Measurements from ENCODE around the gene SSR4. TPM values are rescaled to one million over a fixed set of nuclear protein-coding genes. Genes with fewer than 3 reads are reported as not detected.

Gene SSR4
- total and polyA plus RNA-seq, 4 donors, result 182 to 633 (median 292) TPM

DNA sequence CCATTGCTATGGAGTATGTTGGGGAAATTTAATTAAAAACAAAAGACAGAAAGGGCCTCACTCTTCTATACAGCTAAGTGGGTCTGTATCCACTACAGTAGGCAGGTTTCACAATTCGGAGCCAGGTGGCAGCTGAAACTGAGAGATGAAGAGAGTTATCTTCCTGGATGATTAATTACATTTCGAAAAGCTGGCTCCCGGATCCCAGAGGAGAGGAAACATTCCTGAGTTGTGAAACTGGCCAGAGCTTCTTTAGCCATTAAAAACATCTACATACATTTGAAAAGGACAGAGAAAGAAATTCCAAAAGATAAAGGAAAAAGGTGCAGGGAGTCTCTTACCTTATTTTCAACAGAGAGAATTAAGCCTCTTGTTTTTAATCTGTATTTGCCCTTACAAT, 51.4 kb downstream of the SSR4 start:
- Histone ChIP-seq H3K36me3 (ENCODE audit: control insufficient read depth in 1 of 2, insufficient read depth in 2 of 2, low read length in 1 of 2) (no peaks in the 10 kb centered on the region), H3K4me3 (ENCODE audit: low read length in 2 of 2) (no peak overlapping the region), H3K27me3 (ENCODE audit: control insufficient read depth in 1 of 2, insufficient read depth in 2 of 2, low read length in 1 of 2) (no peaks in the 10 kb centered on the region), H3K27ac (ENCODE audit: low read depth in 1 of 2, low read length in 2 of 2) (no peak overlapping the region), H3K9me3 (ENCODE audit: control insufficient read depth, low read length) (no peaks in the 10 kb centered on the region), H3K4me1 (ENCODE audit: control insufficient read depth in 1 of 2, insufficient read depth in 2 of 2, low read length in 2 of 2) (no peaks in the 10 kb centered on the region)
- intact Hi-C loops (cut with DNase I), result no loop called here
- 8 to 23% methylated on average over 3 of the region's 3 CpGs for WGBS, 2 donors
- DNase-seq (no peak), ATAC-seq (ENCODE audit: low FRiP score) (no peak)

Other genes starting within 250 kb of the SSR4 start
- gene CCNQ, start 195.5 kb upstream of the SSR4 start, total RNA-seq, result 10 to 100 TPM; 13.5 to 13.6 TPM
- gene CCNQ, start 195.5 kb upstream of the SSR4 start, polyA plus RNA-seq, result 10 to 100 TPM; 28.8 to 40.3 TPM
- not detected for gene DUSP9, start 147.5 kb upstream of the SSR4 start, total RNA-seq
- gene DUSP9, start 147.5 kb upstream of the SSR4 start, polyA plus RNA-seq, result not detected
- gene PNCK, start 120.9 kb upstream of the SSR4 start, total RNA-seq, result 1 to 10 TPM; 4.3 to 4.9 TPM
- 1 to 10 TPM in 1 of 2 donors, not detected in 1; 3.0 TPM for gene PNCK, start 120.9 kb upstream of the SSR4 start, polyA plus RNA-seq
- 10 to 100 TPM; 16.2 to 26.7 TPM for gene SLC6A8, start 106.7 kb upstream of the SSR4 start, total RNA-seq
- 10 to 100 TPM; 13.9 to 14.7 TPM for gene SLC6A8, start 106.7 kb upstream of the SSR4 start, polyA plus RNA-seq
- gene BCAP31, start 70.3 kb upstream of the SSR4 start, total RNA-seq, result 100 to 1,000 TPM; 118 to 130 TPM
- gene BCAP31, start 70.3 kb upstream of the SSR4 start, polyA plus RNA-seq, result 100 to 1,000 TPM; 101 to 128 TPM
- gene ABCD1, start 69.8 kb upstream of the SSR4 start, total RNA-seq, result 10 to 100 TPM; 11.4 to 15.8 TPM
- gene ABCD1, start 69.8 kb upstream of the SSR4 start, polyA plus RNA-seq, result 1 to 10 TPM; 8.8 to 9.9 TPM
- gene PLXNB3, start 30.4 kb upstream of the SSR4 start, total RNA-seq, result 10 to 100 TPM; 18.0 to 18.7 TPM
- 10 to 100 TPM in 1 of 2 donors, under 1 TPM in 1; 0.38 to 31.4 TPM for gene PLXNB3, start 30.4 kb upstream of the SSR4 start, polyA plus RNA-seq
- gene SRPK3, start 13.6 kb upstream of the SSR4 start, total RNA-seq, result 1 to 10 TPM; 5.4 to 8.0 TPM
- gene SRPK3, start 13.6 kb upstream of the SSR4 start, polyA plus RNA-seq, result 10 to 100 TPM in 1 of 2 donors, 1 to 10 TPM in 1; 1.1 to 11.0 TPM
- gene IDH3G, start 293 bp upstream of the SSR4 start, total RNA-seq, result 10 to 100 TPM; 46.8 to 48.4 TPM
- gene IDH3G, start 293 bp upstream of the SSR4 start, polyA plus RNA-seq, result 10 to 100 TPM; 33.3 to 72.5 TPM
- gene PDZD4, start 35.9 kb downstream of the SSR4 start, total RNA-seq, result 10 to 100 TPM; 11.9 to 19.2 TPM
- gene PDZD4, start 35.9 kb downstream of the SSR4 start, polyA plus RNA-seq, result 10 to 100 TPM in 1 of 2 donors, 1 to 10 TPM in 1; 4.4 to 27.3 TPM
- gene L1CAM, start 91.5 kb downstream of the SSR4 start, total RNA-seq, result 10 to 100 TPM in 1 of 2 donors, 1 to 10 TPM in 1; 4.3 to 11.6 TPM
- gene L1CAM, start 91.5 kb downstream of the SSR4 start, polyA plus RNA-seq, result 1 to 10 TPM in 1 of 2 donors, not detected in 1; 1.0 TPM
- 1 to 10 TPM; 3.0 to 4.6 TPM for gene AVPR2, start 110.0 kb downstream of the SSR4 start, total RNA-seq
- under 1 TPM in 1 of 2 donors, not detected in 1; 0.23 TPM for gene AVPR2, start 110.0 kb downstream of the SSR4 start, polyA plus RNA-seq
- gene ARHGAP4, start 131.6 kb downstream of the SSR4 start, total RNA-seq, result 10 to 100 TPM; 36.0 to 81.3 TPM
- 10 to 100 TPM; 13.5 to 31.9 TPM for gene ARHGAP4, start 131.6 kb downstream of the SSR4 start, polyA plus RNA-seq
- 10 to 100 TPM; 70.2 to 87.3 TPM for gene NAA10, start 140.4 kb downstream of the SSR4 start, total RNA-seq
- gene NAA10, start 140.4 kb downstream of the SSR4 start, polyA plus RNA-seq, result 100 to 1,000 TPM in 1 of 2 donors, 10 to 100 TPM in 1; 81.8 to 287 TPM
- gene RENBP, start 150.0 kb downstream of the SSR4 start, total RNA-seq, result 10 to 100 TPM; 13.1 to 20.9 TPM
- 10 to 100 TPM; 10.5 to 14.5 TPM for gene RENBP, start 150.0 kb downstream of the SSR4 start, polyA plus RNA-seq
- gene HCFC1, start 177.2 kb downstream of the SSR4 start, total RNA-seq, result 10 to 100 TPM; 41.6 to 41.8 TPM
- 10 to 100 TPM in 1 of 2 donors, 1 to 10 TPM in 1; 6.5 to 20.3 TPM for gene HCFC1, start 177.2 kb downstream of the SSR4 start, polyA plus RNA-seq
- 1 to 10 TPM; 3.8 to 8.6 TPM for gene TMEM187, start 178.1 kb downstream of the SSR4 start, total RNA-seq
- gene TMEM187, start 178.1 kb downstream of the SSR4 start, polyA plus RNA-seq, result 1 to 10 TPM; 2.5 to 6.3 TPM
- gene IRAK1, start 225.2 kb downstream of the SSR4 start, total RNA-seq, result 10 to 100 TPM; 62.3 to 78.3 TPM
- 10 to 100 TPM; 45.9 to 60.5 TPM for gene IRAK1, start 225.2 kb downstream of the SSR4 start, polyA plus RNA-seq

All from aorta (tissue), 5 donors.